Left ventricle myocardium superior (tissue), 1 donor: ENCODE results near the gene FAM20A. TPM values are rescaled to one million over a fixed set of nuclear protein-coding genes. Genes with fewer than 3 reads are reported as not detected.
"Not testable (repeated sequence)": the region's sequence is repeated elsewhere in the genome, so short reads cannot be mapped to it uniquely, and the experiment has no call there.

Source experiments
- ATAC-seq: fragments of 200-7000 bp; cut with Tn5 transposase; one replicate; pipeline ENCODE4 v1.9.1; 2020; ENCODE audit warnings: mild to moderate bottlenecking, moderate library complexity
- DNase-seq: peaks from one replicate; pipeline ENCODE4 v3.0.0-alpha.2; 2020
- intact Hi-C: fragments of 100-400 bp; cut with micrococcal nuclease; formaldehyde crosslinking; loops from one replicate; pipeline ENCODE4 v1.11.0; 2022
- total RNA-seq: library from RNA; stranded (reverse); fragmentation: NEBNext Ultra II Directional; extraction: Animal tissue kit (Norgen Biotek cat#: 25700); gene quantifications from one replicate; pipeline ENCODE4 v1.2.1, GENCODE V29; 2021
- donor health status: DM: no; HTN: yes; CAD: no; lungs with severe emphysema.

FAM20A gene
- total RNA-seq, 1 donor from 2014 or later: 7.6 TPM

- peak; percentile 31 for DNase-seq
- intact Hi-C loops: no loop called here
- ATAC-seq: peak; percentile 33
Measured at GRCh38 chr17:68595496-68595895, 5.7 kb downstream of the FAM20A start.

- ATAC-seq: no peak
- intact Hi-C loops: no loop called here
Measured at GRCh38 chr17:68594552-68594951, 6.6 kb downstream of the FAM20A start.

GRCh38 chr17:68592682-68593641 is 8.2 kb downstream of the FAM20A start:
- peak; percentile 13 for ATAC-seq
- intact Hi-C loops: no loop called here
- no peak for DNase-seq

More at GRCh38 chr17:68594552-68594951, 6.6 kb downstream of the FAM20A start:
- no peak for DNase-seq

GRCh38 chr17:68592009-68592408 is 9.2 kb downstream of the FAM20A start:
- intact Hi-C loops: no loop called here
- DNase-seq: no peak
- ATAC-seq: no peak

GRCh38 chr17:68591583-68591982 is 9.6 kb downstream of the FAM20A start:
- intact Hi-C loops: no loop called here
- no peak for ATAC-seq

GRCh38 chr17:68589086-68589485 is 12.1 kb downstream of the FAM20A start:
- DNase-seq (no peak), ATAC-seq (no peak)
- intact Hi-C loops: no loop called here

More at GRCh38 chr17:68591583-68591982, 9.6 kb downstream of the FAM20A start:
- DNase-seq: peak; percentile 57

GRCh38 chr17:68588362-68588761 is 12.8 kb downstream of the FAM20A start:
- ATAC-seq (no peak), DNase-seq (no peak)
- intact Hi-C loops: no loop called here

GRCh38 chr17:68587847-68588246 is 13.3 kb downstream of the FAM20A start:
- DNase-seq: no peak
- no peak for ATAC-seq
- intact Hi-C loops: no loop called here

- ATAC-seq (no peak), DNase-seq (no peak)
- intact Hi-C loops: no loop called here
Measured at GRCh38 chr17:68587026-68587425, 14.1 kb downstream of the FAM20A start.

- intact Hi-C loops: no loop called here
- no peak for ATAC-seq
- DNase-seq: no peak
Measured at GRCh38 chr17:68585643-68586042, 15.5 kb downstream of the FAM20A start.

- ATAC-seq (no peak), DNase-seq (no peak)
- intact Hi-C loops: no loop called here
Measured at GRCh38 chr17:68584581-68585303, 16.4 kb downstream of the FAM20A start.

- ATAC-seq, DNase-seq, intact Hi-C loops: not testable (repeated sequence)
Measured at GRCh38 chr17:68582867-68583266, 18.3 kb downstream of the FAM20A start.

- ATAC-seq (no peak), DNase-seq (no peak)
- intact Hi-C loops: no loop called here
Measured at GRCh38 chr17:68581863-68582645, 19.1 kb downstream of the FAM20A start.

GRCh38 chr17:68580236-68580770 is 20.9 kb downstream of the FAM20A start:
- intact Hi-C loops: no loop called here
- DNase-seq: peak; percentile 31
- ATAC-seq: peak; percentile 59

- intact Hi-C loops: no loop called here
- no peak for ATAC-seq
- no peak for DNase-seq
Measured at GRCh38 chr17:68579194-68579927, 21.8 kb downstream of the FAM20A start.

GRCh38 chr17:68578236-68578635 is 22.9 kb downstream of the FAM20A start:
- ATAC-seq (no peak), DNase-seq (no peak)
- intact Hi-C loops: no loop called here

GRCh38 chr17:68577497-68577821 is 23.7 kb downstream of the FAM20A start:
- no peak for ATAC-seq
- intact Hi-C loops: no loop called here
- DNase-seq: no peak

- DNase-seq (peak; percentile 52), ATAC-seq (peak; percentile 85)
- intact Hi-C loops: no loop called here
Measured at GRCh38 chr17:68576811-68577496, 24.2 kb downstream of the FAM20A start.
